Heart left ventricle (tissue), 16 donors: ENCODE data around the gene SASS6. TPM values are rescaled to one million over a fixed set of nuclear protein-coding genes. Genes with fewer than 3 reads are reported as not detected.

ENCODE experiments used
- ATAC-seq, 4 donors: fragments of 200-7000 bp; cut with Tn5 transposase; one replicate each; pipeline ENCODE4 v1.9.1; 2020 to 2022; ENCODE audit warnings: moderate library complexity in 4 of 4, mild to moderate bottlenecking in 3 of 4, moderate number of reproducible peaks in 1 of 4
- DNase-seq, 5 donors: peaks; one replicate each; pipeline ENCODE4 v3.0.0-alpha.2; 2020
- H3K27ac ChIP-seq, 12 donors: fragments of 200-600 bp; sonication (generic) in 4 of 12; one replicate each; pipeline versions ENCODE4 v1.5.0 to v1.8.0; 2016 to 2022; ENCODE audit warnings: mild to moderate bottlenecking in 2 of 12
- H3K27me3 ChIP-seq, 9 donors: fragments of 200-600 bp; sonication (generic) in 2 of 9; one replicate each; pipeline versions ENCODE4 v1.5.1 to v1.8.0; 2016 to 2022; ENCODE audit warnings: mild to moderate bottlenecking in 3 of 9
- H3K36me3 ChIP-seq, 9 donors: fragments of 200-600 bp; sonication (generic) in 2 of 9; one replicate each; pipeline versions ENCODE4 v1.5.0 to v1.8.0; 2018 to 2022; ENCODE audit warnings: mild to moderate bottlenecking in 2 of 9
- H3K4me1 ChIP-seq, 12 donors: fragments of 200-600 bp; sonication (generic) in 4 of 12; one replicate each; pipeline versions ENCODE4 v1.5.0 to v1.8.0; 2016 to 2022; ENCODE audit warnings: mild to moderate bottlenecking in 3 of 12
- H3K4me3 ChIP-seq, 12 donors: fragments of 200-600 bp; sonication (generic) in 4 of 12; one replicate each; pipeline versions ENCODE4 v1.5.0 to v1.8.0; 2017 to 2022; ENCODE audit warnings: mild to moderate bottlenecking in 9 of 12, moderate library complexity in 4 of 12
- H3K9me3 ChIP-seq, 12 donors: fragments of 200-600 bp; sonication (generic) in 4 of 12; one replicate each; pipeline versions ENCODE4 v1.5.0 to v1.8.0; 2016 to 2022; ENCODE audit warnings: mild to moderate bottlenecking in 1 of 12
- CTCF ChIP-seq, 12 donors: fragments of 200-600 bp; sonication (generic) in 4 of 12; IDR thresholded peaks; one replicate each; pipeline versions ENCODE4 v1.5.0 to v1.8.0; 2018 to 2022; ENCODE audit warnings: antibody characterized with exemption in 12 of 12, mild to moderate bottlenecking in 5 of 12
- POLR2A ChIP-seq, 2 donors: fragments of 450-650 bp; IDR thresholded peaks; one replicate each; pipeline ENCODE4 v1.6.1; 2017; ENCODE audit warnings: antibody characterized with exemption in 2 of 2, mild to moderate bottlenecking in 2 of 2, moderate library complexity in 2 of 2
- WGBS, 4 donors: extraction: QIAGEN DNeasy Blood & Tissue Kit in 2 of 4; methylation state at CpG; one replicate each; pipeline versions ENCODE4 v1.1.5 to v1.1.7; 2013 to 2018; 5-methylcytosine and 5-hydroxymethylcytosine counted together
- intact Hi-C, 10 donors: fragments of 100-400 bp; cut with DNase I; formaldehyde crosslinking; loops; one replicate each; pipeline versions ENCODE4 v1.11.1 to v1.14.2; 2022
- polyA plus RNA-seq, 2 donors: library from polyadenylated mRNA; stranded (reverse); fragments of 200-250 nt; gene quantifications; one replicate each; pipeline ENCODE4 v1.2.3, GENCODE V29; 2013
- total RNA-seq, 9 donors: library from RNA; depleted of rRNA in 2 of 9; stranded (reverse); fragments of >200 nt in 2 of 9; fragmentation: NEBNext Ultra II Directional in 3 of 9; extraction: Animal tissue kit (Norgen Biotek cat#: 25700) in 3 of 9; gene quantifications; one replicate each; pipeline versions ENCODE4 v1.1.0 to v1.2.4, GENCODE V29; 2016 to 2023
- donor health status: ischemic (EF 13 %, LVEDD 7.1; RV severe dilation, severe dysfunction).
- donor health status: healthy with polysubstance abuse.
- donor health status: DM: no; HTN: yes; CAD: no.
- donor health status: DM: no; HTN: no; CAD: no.
- donor health status: ischemic (EF 25% LVEDD 6.9; RV normal size, moderate dysfunction).
- donor health status: ischemic (EF 25% LVEDD 5.7; RV mildly dilated, moderate dysfunction).
- donor health status: healthy.
- donor health status: DM: yes; HTN: yes; CAD: no.
- donor health status: ischemic (EF 35%, LVEDD 5.7; RV mildly dilated, moderate dysfunction).
- donor health status: nonischemic (EF 11% LVEDD 7.7; RV severe dilation, severe dysfunction).
- donor health status: DM: yes; HTN: yes; CAD: no.
- donor health status: PGD.
- donor health status: ischemic (EF 29% LVEDD 5.4; RV normal size, mild dysfunction).
- donor health status: nonischemic (EF 23%, LVEDD 6.1; RV moderate dilation, normal function).

The SASS6 gene
- total and polyA plus RNA-seq, 11 donors: 1.1 to 2.2 (median 1.6) TPM

GRCh38 chr1:100152271-100152670 lies 19.5 kb upstream of the SASS6 start:
- Histone ChIP-seq H3K27me3 (no peaks in the 10 kb centered on the region), H3K27ac (no peak overlapping the region), H3K4me1 (no peaks in the 10 kb centered on the region), H3K36me3 (peaks cover 0 to 100% (median 47%) of the 10 kb centered on the region in 9 donors), H3K9me3 (no peaks in the 10 kb centered on the region), H3K4me3 (no peak overlapping the region)
- ATAC-seq (no peak), DNase-seq (no peak)
- WGBS, 4 donors: 78 to 88% (median 82%) methylated on average over 4 of the region's 4 CpGs
- intact Hi-C loops: loop anchor here in 2 of 10 donors (10.0 kb wide), 3 partner anchors 123 to 277 kb away; no protein-coding TSS in a partner anchor
- TF ChIP-seq CTCF (IDR thresholded peaks at IDR 0.05) (no peak), POLR2A (IDR thresholded peaks at IDR 0.05) (no peak)

GRCh38 chr1:100151679-100152078 lies 18.9 kb upstream of the SASS6 start:
- no peak for ATAC-seq

GRCh38 chr1:100147875-100148274 lies 15.1 kb upstream of the SASS6 start:
- H3K9me3 ChIP-seq: no peaks in the 10 kb centered on the region
- H3K4me3 ChIP-seq: no peak overlapping the region
- H3K27me3 ChIP-seq: no peaks in the 10 kb centered on the region
- peaks cover 0 to 100% (median 81%) of the 10 kb centered on the region in 9 donors for H3K36me3 ChIP-seq
- no peaks in the 10 kb centered on the region for H3K4me1 ChIP-seq
- intact Hi-C loops: loop anchor here in 5 of 10 donors (5.0 to 10.0 kb wide), 7 partner anchors 117 to 319 kb away; partner anchors contain the start of gene RTCA (in 1 of the 5)
- no peak for ATAC-seq
- 78 to 90% (median 86%) methylated on average over 4 of the region's 4 CpGs for WGBS, 4 donors
- H3K27ac ChIP-seq: no peak overlapping the region
- no peak for TF ChIP-seq POLR2A (IDR thresholded peaks at IDR 0.05)
- no peak for DNase-seq

More at GRCh38 chr1:100151679-100152078, 18.9 kb upstream of the SASS6 start:
- 53 to 60% (median 57%) methylated on average over 2 of the region's 2 CpGs for WGBS, 4 donors
- H3K27ac ChIP-seq: no peak overlapping the region
- peaks cover 0 to 100% (median 50%) of the 10 kb centered on the region in 9 donors for H3K36me3 ChIP-seq
- H3K4me1 ChIP-seq: no peaks in the 10 kb centered on the region
- H3K9me3 ChIP-seq: no peaks in the 10 kb centered on the region
- no peak for TF ChIP-seq POLR2A (IDR thresholded peaks at IDR 0.05)
- TF ChIP-seq CTCF (IDR thresholded peaks at IDR 0.05): no peak
- no peak overlapping the region for H3K4me3 ChIP-seq
- H3K27me3 ChIP-seq: no peaks in the 10 kb centered on the region
- no peak for DNase-seq
- intact Hi-C loops: loop anchor here in 2 of 10 donors (10.0 kb wide), 3 partner anchors 123 to 277 kb away; no protein-coding TSS in a partner anchor

- Histone ChIP-seq H3K36me3 (peaks cover 0 to 100% (median 90%) of the 10 kb centered on the region in 9 donors), H3K4me1 (peaks cover 0 to 7% (median 0%) of the 10 kb centered on the region in 12 donors), H3K27me3 (no peaks in the 10 kb centered on the region), H3K4me3 (no peak overlapping the region), H3K9me3 (no peaks in the 10 kb centered on the region), H3K27ac (no peak overlapping the region)
- no peak for DNase-seq
- 98 to 100% (median 99%) methylated on average over 1 of the region's 1 CpG for WGBS, 4 donors
- intact Hi-C loops: loop anchor here in 5 of 10 donors (5.0 to 10.0 kb wide), 7 partner anchors 118 to 320 kb away; partner anchors contain the start of gene RTCA (in 1 of the 5)
- TF ChIP-seq CTCF (IDR thresholded peaks at IDR 0.05) (no peak), POLR2A (IDR thresholded peaks at IDR 0.05) (no peak)
- no peak for ATAC-seq
Measured at GRCh38 chr1:100146958-100147357, 14.2 kb upstream of the SASS6 start.
